SK-N-SH treated with all-trans-retinoic acid at 6 μM for 48 hours (cell line): Measurements from ENCODE around the gene AP3B1.

ENCODE experiments used
- ATAC-seq: fragments of 200-7000 bp; cut with Tn5 transposase; 3 replicates; pipeline ENCODE4 v1.9.1; 2020; ENCODE audit warnings: mild to moderate bottlenecking, moderate library complexity
- ARNTL ChIP-seq: fragments of 450-650 bp; formaldehyde crosslinking; IDR thresholded peaks from 2 replicates; pipeline ENCODE4 v1.5.0; 2020; ENCODE audit warnings: low read depth, mild to moderate bottlenecking, moderate library complexity, borderline replicate concordance
- BACH2 ChIP-seq: fragments of 250-450 bp; sonication (Bioruptor Pico); IDR thresholded peaks from 2 replicates; pipeline ENCODE4 v1.9.0; 2021; ENCODE audit warnings: mild to moderate bottlenecking, borderline replicate concordance
- CREB5 ChIP-seq: fragments of 250-450 bp; sonication (Bioruptor Pico); IDR thresholded peaks from 2 replicates; pipeline ENCODE4 v1.5.1; 2020; ENCODE audit warnings: low read depth, mild to moderate bottlenecking, moderate library complexity
- CSDC2 ChIP-seq: fragments of 250-450 bp; sonication (Bioruptor Pico); IDR thresholded peaks from 2 replicates; pipeline ENCODE4 v1.5.0; 2020; ENCODE audit warnings: mild to moderate bottlenecking, moderate library complexity
- ESRRG ChIP-seq: fragments of 250-450 bp; sonication (Bioruptor Pico); IDR thresholded peaks from 2 replicates; pipeline ENCODE4 v1.6.1; 2021; ENCODE audit warnings: mild to moderate bottlenecking
- GLIS3 ChIP-seq: fragments of 250-450 bp; sonication (Bioruptor Pico); IDR thresholded peaks from 2 replicates; pipeline ENCODE4 v1.5.0; 2020; ENCODE audit warnings: mild to moderate bottlenecking, moderate library complexity
- ISL1 ChIP-seq: fragments of 250-450 bp; sonication (Bioruptor Pico); IDR thresholded peaks from 2 replicates; pipeline ENCODE4 v2.1.2; 2022; ENCODE audit warnings: mild to moderate bottlenecking, moderate library complexity
- OSR1 ChIP-seq: fragments of 250-450 bp; sonication (Bioruptor Pico); IDR thresholded peaks from 2 replicates; pipeline ENCODE4 v1.8.0; 2022; ENCODE audit warnings: moderate library complexity, mild to moderate bottlenecking, inconsistent platforms
- POU6F1 ChIP-seq: fragments of 250-450 bp; sonication (Bioruptor Pico); IDR thresholded peaks from 2 replicates; pipeline ENCODE4 v1.8.0; 2021; ENCODE audit warnings: low read depth, mild to moderate bottlenecking, moderate library complexity, borderline replicate concordance
- PPARA ChIP-seq: fragments of 250-450 bp; sonication (Bioruptor Pico); IDR thresholded peaks from 2 replicates; pipeline ENCODE4 v1.5.0; 2020; ENCODE audit warnings: mild to moderate bottlenecking, borderline replicate concordance
- RARB ChIP-seq: fragments of 250-450 bp; sonication (Bioruptor Pico); IDR thresholded peaks from 2 replicates; pipeline ENCODE4 v1.8.0; 2021; ENCODE audit warnings: mild to moderate bottlenecking, moderate library complexity
- SNAI2 ChIP-seq: fragments of 250-450 bp; sonication (Bioruptor Pico); IDR thresholded peaks from 2 replicates; pipeline ENCODE4 v1.5.0; 2020; ENCODE audit warnings: mild to moderate bottlenecking, moderate library complexity
- TCF4 ChIP-seq: fragments of 250-450 bp; sonication (Bioruptor Pico); IDR thresholded peaks from 2 replicates; pipeline ENCODE4 v1.8.0; 2021; ENCODE audit warnings: mild to moderate bottlenecking, moderate library complexity, borderline replicate concordance
- ZC3H10 ChIP-seq: fragments of 250-450 bp; sonication (Bioruptor Pico); IDR thresholded peaks from 2 replicates; pipeline ENCODE4 v1.5.1; 2021; ENCODE audit warnings: mild to moderate bottlenecking, moderate library complexity
- ZFP3 ChIP-seq: fragments of 250-450 bp; sonication (Bioruptor Pico); IDR thresholded peaks from 2 replicates; pipeline ENCODE4 v1.5.0; 2020; ENCODE audit warnings: mild to moderate bottlenecking, moderate library complexity
- ZFP30 ChIP-seq: fragments of 450-650 bp; formaldehyde crosslinking; IDR thresholded peaks from 2 replicates; pipeline ENCODE4 v1.5.0; 2022; ENCODE audit warnings: mild to moderate bottlenecking, moderate library complexity
- ZNF565 ChIP-seq: fragments of 450-650 bp; formaldehyde crosslinking; conservative IDR thresholded peaks from 2 replicates; pipeline ENCODE4 v1.5.0; 2020; ENCODE audit warnings: low read depth, mild to moderate bottlenecking, moderate library complexity
- ZNF70 ChIP-seq: fragments of 450-650 bp; formaldehyde crosslinking; IDR thresholded peaks from 2 replicates; pipeline ENCODE4 v1.5.0; 2020; ENCODE audit warnings: mild to moderate bottlenecking, moderate library complexity
- ZNF8 ChIP-seq: fragments of 450-650 bp; formaldehyde crosslinking; IDR thresholded peaks from 2 replicates; pipeline ENCODE4 v1.5.0; 2020; ENCODE audit warnings: mild to moderate bottlenecking, moderate library complexity
- TF ChIP-seq, protein P1 (sequence below): fragments of 250-450 bp; sonication (Bioruptor Pico); IDR thresholded peaks from 2 replicates; pipeline ENCODE4 v1.5.1; 2021; ENCODE audit warnings: mild to moderate bottlenecking, moderate library complexity
- TF ChIP-seq, protein P2 (sequence below): fragments of 250-450 bp; sonication (Bioruptor Pico); IDR thresholded peaks from 2 replicates; pipeline ENCODE4 v1.5.0; 2020; ENCODE audit warnings: mild to moderate bottlenecking, moderate library complexity
- TF ChIP-seq, protein P3 (sequence below): fragments of 250-450 bp; sonication (Bioruptor Pico); IDR thresholded peaks from 2 replicates; pipeline ENCODE4 v1.8.0; 2020; ENCODE audit warnings: mild to moderate bottlenecking, moderate library complexity, borderline replicate concordance

AP3B1 gene

DNA sequence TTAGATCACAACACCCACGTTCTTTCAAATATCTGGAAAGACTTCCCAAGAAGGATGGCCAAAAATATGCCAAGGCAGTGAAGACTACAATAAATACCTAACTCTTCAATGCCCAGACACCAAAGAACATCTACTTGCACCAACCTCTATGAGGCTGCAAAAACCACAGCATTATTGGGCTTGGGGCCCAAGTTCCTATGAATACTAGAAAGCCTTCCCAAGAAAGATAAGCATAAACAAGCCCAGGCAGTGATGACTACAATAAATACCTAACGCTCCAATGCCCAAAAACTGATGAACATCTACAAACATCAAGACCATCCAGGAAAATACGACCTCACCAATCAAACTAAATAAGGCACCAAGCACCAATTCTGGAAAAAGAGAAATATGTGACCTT lies 41.3 kb downstream of the AP3B1 start:
- TF ChIP-seq ZNF8 (CRISPR knock-in tag) (no peak), CREB5 (CRISPR knock-in tag) (no peak), OSR1 (no peak), ZNF565 (CRISPR knock-in tag) (no peak), ESRRG (CRISPR knock-in tag) (no peak)
- ATAC-seq: no peak

- no peak for ATAC-seq
- no peak for TF ChIP-seq ZNF70 (CRISPR knock-in tag)
- TF ChIP-seq ZNF565 (CRISPR knock-in tag): no peak
- no peak for TF ChIP-seq POU6F1 (CRISPR knock-in tag)
- no peak for TF ChIP-seq ZFP3 (CRISPR knock-in tag)
- TF ChIP-seq GLIS3: no peak
- TF ChIP-seq BACH2 (CRISPR knock-in tag): no peak
- TF ChIP-seq ZFP30: no peak
- TF ChIP-seq, protein P1, sequence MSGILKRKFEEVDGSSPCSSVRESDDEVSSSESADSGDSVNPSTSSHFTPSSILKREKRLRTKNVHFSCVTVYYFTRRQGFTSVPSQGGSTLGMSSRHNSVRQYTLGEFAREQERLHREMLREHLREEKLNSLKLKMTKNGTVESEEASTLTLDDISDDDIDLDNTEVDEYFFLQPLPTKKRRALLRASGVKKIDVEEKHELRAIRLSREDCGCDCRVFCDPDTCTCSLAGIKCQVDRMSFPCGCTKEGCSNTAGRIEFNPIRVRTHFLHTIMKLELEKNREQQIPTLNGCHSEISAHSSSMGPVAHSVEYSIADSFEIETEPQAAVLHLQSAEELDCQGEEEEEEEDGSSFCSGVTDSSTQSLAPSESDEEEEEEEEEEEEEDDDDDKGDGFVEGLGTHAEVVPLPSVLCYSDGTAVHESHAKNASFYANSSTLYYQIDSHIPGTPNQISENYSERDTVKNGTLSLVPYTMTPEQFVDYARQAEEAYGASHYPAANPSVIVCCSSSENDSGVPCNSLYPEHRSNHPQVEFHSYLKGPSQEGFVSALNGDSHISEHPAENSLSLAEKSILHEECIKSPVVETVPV (CRISPR knock-in tag): no peak
- no peak for TF ChIP-seq ZC3H10
- no peak for TF ChIP-seq RARB (CRISPR knock-in tag)
- TF ChIP-seq, protein P2, sequence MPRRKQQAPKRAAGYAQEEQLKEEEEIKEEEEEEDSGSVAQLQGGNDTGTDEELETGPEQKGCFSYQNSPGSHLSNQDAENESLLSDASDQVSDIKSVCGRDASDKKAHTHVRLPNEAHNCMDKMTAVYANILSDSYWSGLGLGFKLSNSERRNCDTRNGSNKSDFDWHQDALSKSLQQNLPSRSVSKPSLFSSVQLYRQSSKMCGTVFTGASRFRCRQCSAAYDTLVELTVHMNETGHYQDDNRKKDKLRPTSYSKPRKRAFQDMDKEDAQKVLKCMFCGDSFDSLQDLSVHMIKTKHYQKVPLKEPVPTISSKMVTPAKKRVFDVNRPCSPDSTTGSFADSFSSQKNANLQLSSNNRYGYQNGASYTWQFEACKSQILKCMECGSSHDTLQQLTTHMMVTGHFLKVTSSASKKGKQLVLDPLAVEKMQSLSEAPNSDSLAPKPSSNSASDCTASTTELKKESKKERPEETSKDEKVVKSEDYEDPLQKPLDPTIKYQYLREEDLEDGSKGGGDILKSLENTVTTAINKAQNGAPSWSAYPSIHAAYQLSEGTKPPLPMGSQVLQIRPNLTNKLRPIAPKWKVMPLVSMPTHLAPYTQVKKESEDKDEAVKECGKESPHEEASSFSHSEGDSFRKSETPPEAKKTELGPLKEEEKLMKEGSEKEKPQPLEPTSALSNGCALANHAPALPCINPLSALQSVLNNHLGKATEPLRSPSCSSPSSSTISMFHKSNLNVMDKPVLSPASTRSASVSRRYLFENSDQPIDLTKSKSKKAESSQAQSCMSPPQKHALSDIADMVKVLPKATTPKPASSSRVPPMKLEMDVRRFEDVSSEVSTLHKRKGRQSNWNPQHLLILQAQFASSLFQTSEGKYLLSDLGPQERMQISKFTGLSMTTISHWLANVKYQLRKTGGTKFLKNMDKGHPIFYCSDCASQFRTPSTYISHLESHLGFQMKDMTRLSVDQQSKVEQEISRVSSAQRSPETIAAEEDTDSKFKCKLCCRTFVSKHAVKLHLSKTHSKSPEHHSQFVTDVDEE (CRISPR knock-in tag): no peak
- no peak for TF ChIP-seq TCF4
- no peak for TF ChIP-seq CREB5 (CRISPR knock-in tag)
- TF ChIP-seq CSDC2 (CRISPR knock-in tag): no peak
- TF ChIP-seq PPARA (CRISPR knock-in tag): no peak
- no peak for TF ChIP-seq SNAI2
- TF ChIP-seq OSR1: no peak
- no peak for TF ChIP-seq ISL1 (CRISPR knock-in tag)
- TF ChIP-seq ARNTL (CRISPR knock-in tag): no peak
- TF ChIP-seq ESRRG (CRISPR knock-in tag): no peak
Measured at GRCh38 chr5:78252715-78253114, 41.8 kb downstream of the AP3B1 start.

GRCh38 chr5:78251663-78252284 lies 42.7 kb downstream of the AP3B1 start:
- no peak for ATAC-seq
- no peak for TF ChIP-seq SNAI2
- TF ChIP-seq GLIS3: no peak
- TF ChIP-seq ISL1 (CRISPR knock-in tag): no peak
- no peak for TF ChIP-seq ESRRG (CRISPR knock-in tag)
- TF ChIP-seq, protein P3, sequence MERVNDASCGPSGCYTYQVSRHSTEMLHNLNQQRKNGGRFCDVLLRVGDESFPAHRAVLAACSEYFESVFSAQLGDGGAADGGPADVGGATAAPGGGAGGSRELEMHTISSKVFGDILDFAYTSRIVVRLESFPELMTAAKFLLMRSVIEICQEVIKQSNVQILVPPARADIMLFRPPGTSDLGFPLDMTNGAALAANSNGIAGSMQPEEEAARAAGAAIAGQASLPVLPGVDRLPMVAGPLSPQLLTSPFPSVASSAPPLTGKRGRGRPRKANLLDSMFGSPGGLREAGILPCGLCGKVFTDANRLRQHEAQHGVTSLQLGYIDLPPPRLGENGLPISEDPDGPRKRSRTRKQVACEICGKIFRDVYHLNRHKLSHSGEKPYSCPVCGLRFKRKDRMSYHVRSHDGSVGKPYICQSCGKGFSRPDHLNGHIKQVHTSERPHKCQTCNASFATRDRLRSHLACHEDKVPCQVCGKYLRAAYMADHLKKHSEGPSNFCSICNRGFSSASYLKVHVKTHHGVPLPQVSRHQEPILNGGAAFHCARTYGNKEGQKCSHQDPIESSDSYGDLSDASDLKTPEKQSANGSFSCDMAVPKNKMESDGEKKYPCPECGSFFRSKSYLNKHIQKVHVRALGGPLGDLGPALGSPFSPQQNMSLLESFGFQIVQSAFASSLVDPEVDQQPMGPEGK (CRISPR knock-in tag): no peak
- no peak for TF ChIP-seq OSR1
- TF ChIP-seq ZFP30: no peak
- no peak for TF ChIP-seq ZNF70 (CRISPR knock-in tag)
- no peak for TF ChIP-seq POU6F1 (CRISPR knock-in tag)
- TF ChIP-seq ZFP3 (CRISPR knock-in tag): no peak
- no peak for TF ChIP-seq TCF4
- TF ChIP-seq ZNF565 (CRISPR knock-in tag): no peak
- TF ChIP-seq, protein P2 (CRISPR knock-in tag): no peak
- TF ChIP-seq RARB (CRISPR knock-in tag): no peak
